Astrocyte (in vitro differentiated cells and primary cell): ENCODE data around the gene CLK2.

Source experiments
- CTCF ChIP-seq: IDR thresholded peaks from 2 replicates; pipeline ENCODE4 v1.5.1; 2011; ENCODE audit warnings: low read depth, mild to moderate bottlenecking, inconsistent platforms, low read length, moderate library complexity; ENCODE audit not compliant: insufficient read depth
- EZH2 ChIP-seq: IDR thresholded peaks from 2 replicates; pipeline ENCODE4 v1.6.1; 2012; ENCODE audit warnings: mild to moderate bottlenecking, low read length, inconsistent platforms; ENCODE audit not compliant: insufficient read depth

GRCh38 chr1:155295942-155296267 lies 22.6 kb upstream of the CLK2 start:
- TF ChIP-seq CTCF = no peak
- TF ChIP-seq EZH2 = no peak
